Osteocyte (in vitro differentiated cells): ENCODE results near the gene SAYSD1. TPM values are rescaled to one million over a fixed set of nuclear protein-coding genes. Genes with fewer than 3 reads are reported as not detected.

Experiments used
- DNase-seq: peaks from one replicate; pipeline ENCODE4 v3.0.0; 2021; ENCODE audit warnings: mixed read lengths; ENCODE audit not compliant: unreplicated experiment; ENCODE audit errors: extremely low spot score
- H3K27ac Mint-ChIP-seq: one replicate; pipeline ENCODE4 v1.8.0; 2021; ENCODE audit warnings: mild to moderate bottlenecking, mixed read lengths; ENCODE audit not compliant: unreplicated experiment
- H3K27me3 Mint-ChIP-seq: one replicate; pipeline ENCODE4 v1.8.0; 2021; ENCODE audit warnings: mixed read lengths; ENCODE audit not compliant: unreplicated experiment
- H3K36me3 Mint-ChIP-seq: one replicate; pipeline ENCODE4 v1.8.0; 2021; ENCODE audit warnings: mixed read lengths; ENCODE audit not compliant: unreplicated experiment
- H3K4me1 Mint-ChIP-seq: one replicate; pipeline ENCODE4 v1.8.0; 2021; ENCODE audit warnings: mixed read lengths; ENCODE audit not compliant: unreplicated experiment
- H3K4me3 Mint-ChIP-seq: one replicate; pipeline ENCODE4 v1.8.0; 2021; ENCODE audit warnings: mild to moderate bottlenecking, moderate library complexity, mixed read lengths; ENCODE audit not compliant: unreplicated experiment
- H3K9me3 Mint-ChIP-seq: one replicate; pipeline ENCODE4 v1.8.0; 2021; ENCODE audit warnings: mixed read lengths; ENCODE audit not compliant: unreplicated experiment
- CTCF ChIP-seq: fragments of 200-600 bp; sonication (generic); IDR thresholded peaks from 2 replicates; pipeline ENCODE4 v1.5.0; 2021; ENCODE audit warnings: antibody characterized with exemption, mild to moderate bottlenecking, moderate library complexity
- total RNA-seq: library from RNA; stranded (reverse); gene quantifications from 2 replicates; pipeline ENCODE4 v1.2.1, GENCODE V29; 2021

SAYSD1 gene
- total RNA-seq, 1 donor from 2014 or later, result 17.6 TPM

- TF ChIP-seq CTCF, result no peak
- Mint-ChIP-seq H3K9me3 (no peaks in the 10 kb centered on the region), H3K36me3 (no peaks in the 10 kb centered on the region)
Measured at GRCh38 chr6:39073471-39074355, 41.3 kb downstream of the SAYSD1 start.

GRCh38 chr6:39072830-39073229, 42.2 kb downstream of the SAYSD1 start:
- H3K27ac Mint-ChIP-seq, result no peak overlapping the region
- no peaks in the 10 kb centered on the region for H3K4me1 Mint-ChIP-seq
- no peaks in the 10 kb centered on the region for H3K36me3 Mint-ChIP-seq
- TF ChIP-seq CTCF, result no peak
- no peaks in the 10 kb centered on the region for H3K9me3 Mint-ChIP-seq
- H3K4me3 Mint-ChIP-seq, result no peak overlapping the region
- DNase-seq, result no peak
- H3K27me3 Mint-ChIP-seq, result peaks cover 14% of the 10 kb centered on the region

More at GRCh38 chr6:39073471-39074355, 41.3 kb downstream of the SAYSD1 start:
- Mint-ChIP-seq H3K27me3 (peaks cover 14% of the 10 kb centered on the region), H3K27ac (no peak overlapping the region), H3K4me3 (no peak overlapping the region), H3K4me1 (no peaks in the 10 kb centered on the region)
- DNase-seq, result no peak

- no peaks in the 10 kb centered on the region for H3K36me3 Mint-ChIP-seq
- H3K27ac Mint-ChIP-seq, result no peak overlapping the region
- no peak for TF ChIP-seq CTCF
- no peaks in the 10 kb centered on the region for H3K4me1 Mint-ChIP-seq
- H3K4me3 Mint-ChIP-seq, result no peak overlapping the region
- H3K27me3 Mint-ChIP-seq, result peaks cover 29% of the 10 kb centered on the region
- H3K9me3 Mint-ChIP-seq, result no peaks in the 10 kb centered on the region
- no peak for DNase-seq
Measured at GRCh38 chr6:39068391-39068790, 46.6 kb downstream of the SAYSD1 start.

- Mint-ChIP-seq H3K27me3 (peaks cover 24% of the 10 kb centered on the region), H3K4me3 (no peak overlapping the region), H3K36me3 (no peaks in the 10 kb centered on the region), H3K4me1 (no peaks in the 10 kb centered on the region), H3K9me3 (no peaks in the 10 kb centered on the region), H3K27ac (no peak overlapping the region)
- TF ChIP-seq CTCF, result no peak
- no peak for DNase-seq
Measured at GRCh38 chr6:39065561-39065960, 49.4 kb downstream of the SAYSD1 start.

- Mint-ChIP-seq H3K36me3 (no peaks in the 10 kb centered on the region), H3K4me1 (no peaks in the 10 kb centered on the region), H3K4me3 (no peak overlapping the region), H3K27me3 (peaks cover 20% of the 10 kb centered on the region), H3K27ac (no peak overlapping the region), H3K9me3 (no peaks in the 10 kb centered on the region)
- no peak for DNase-seq
- no peak for TF ChIP-seq CTCF
Measured at GRCh38 chr6:39063526-39063925, 51.5 kb downstream of the SAYSD1 start.
